Fibroblast of lung (primary cell): ENCODE data around the gene PABPN1L. TPM values are rescaled to one million over a fixed set of nuclear protein-coding genes. Genes with fewer than 3 reads are reported as not detected.

Experiments
- DNase-seq, 2 donors: peaks; one replicate each; pipeline versions ENCODE4 v3.0.0 to v3.0.0-alpha.2; 2010; ENCODE audit warnings: low read depth in 2 of 2
- H2AFZ ChIP-seq: 2 replicates; pipeline ENCODE4 v1.5.1; 2012; ENCODE audit warnings: low read length, control low read depth, inconsistent platforms
- H3K27ac ChIP-seq: 2 replicates; pipeline ENCODE4 v1.5.1; 2011; ENCODE audit warnings: low read length, control low read depth; ENCODE audit not compliant: insufficient read depth
- H3K27me3 ChIP-seq: 2 replicates; pipeline ENCODE4 v1.5.1; 2011; ENCODE audit warnings: mild to moderate bottlenecking, low read length; ENCODE audit not compliant: control insufficient read depth, insufficient read depth
- H3K36me3 ChIP-seq: 2 replicates; pipeline ENCODE4 v1.5.1; 2011; ENCODE audit warnings: low read length; ENCODE audit not compliant: control insufficient read depth, insufficient read depth
- H3K4me1 ChIP-seq: 2 replicates; pipeline ENCODE4 v1.5.1; 2011; ENCODE audit warnings: low read length; ENCODE audit not compliant: control insufficient read depth, insufficient read depth; ENCODE audit errors: extremely low read depth
- H3K4me2 ChIP-seq: 2 replicates; pipeline ENCODE4 v1.5.1; 2011; ENCODE audit warnings: low read length, control low read depth; ENCODE audit not compliant: insufficient read depth; ENCODE audit errors: extremely low read depth
- H3K4me3 ChIP-seq, 4 experiments: fragments of 200-600 bp in 1 of 4; sonication (generic) in 1 of 4; replicated peaks in 1 of 4; 2 replicates each; pipeline ENCODE4 v1.5.1; 2011 to 2016; ENCODE audit warnings: low read length in 4 of 4, low read depth in 3 of 4, mild to moderate bottlenecking in 3 of 4, control low read depth in 2 of 4, inconsistent platforms in 1 of 4, mixed read lengths in 1 of 4; ENCODE audit not compliant: insufficient read depth in 1 of 4; ENCODE audit errors: control extremely low read depth in 1 of 4
- H3K79me2 ChIP-seq: 2 replicates; pipeline ENCODE4 v1.5.1; 2012; ENCODE audit warnings: mild to moderate bottlenecking, low read length, inconsistent platforms; ENCODE audit not compliant: control insufficient read depth, insufficient read depth
- H3K9ac ChIP-seq: 2 replicates; pipeline ENCODE4 v1.5.1; 2011; ENCODE audit warnings: mild to moderate bottlenecking, low read length, control low read depth; ENCODE audit not compliant: insufficient read depth
- H3K9me3 ChIP-seq: 2 replicates; pipeline ENCODE4 v1.5.1; 2012; ENCODE audit warnings: low read depth, low read length; ENCODE audit not compliant: control insufficient read depth, insufficient read depth
- H4K20me1 ChIP-seq: 2 replicates; pipeline ENCODE4 v1.5.1; 2011; ENCODE audit warnings: low read length; ENCODE audit not compliant: control insufficient read depth, insufficient read depth; ENCODE audit errors: extremely low read depth
- CTCF ChIP-seq, 2 donors: IDR thresholded peaks in 1 of 2; conservative IDR thresholded peaks in 1 of 2; 1 replicate in 1 of 2; 2 replicates in 1 of 2; pipeline ENCODE4 v1.5.1; 2011 to 2012; ENCODE audit warnings: low read length in 2 of 2, control low read depth in 1 of 2, inconsistent platforms in 1 of 2, low read depth in 1 of 2, mild to moderate bottlenecking in 1 of 2
- EZH2 ChIP-seq: IDR thresholded peaks from 2 replicates; pipeline ENCODE4 v1.5.1; 2012; ENCODE audit warnings: low read length, control low read depth, mild to moderate bottlenecking; ENCODE audit errors: missing control alignments
- polyA plus RNA-seq, 2 donors: library from polyadenylated mRNA; depleted of rRNA in 1 of 2; stranded (reverse) in 1 of 2; unstranded in 1 of 2; fragments of >200 nt; gene quantifications; 2 replicates each; pipeline ENCODE4 v1.2.1, GENCODE V29; 2011 to 2012; ENCODE audit warnings: missing spikeins in 1 of 2
- total RNA-seq: library from RNA; depleted of rRNA; stranded (reverse); fragments of >200 nt; gene quantifications from 2 replicates; pipeline ENCODE4 v1.2.1, GENCODE V29; 2014

PABPN1L gene
- total and polyA plus RNA-seq, 2 donors (not counting 1 experiment from before 2014, with no cell fraction given) = not detected

GRCh38 chr16:88838566-88838965 lies 27.9 kb downstream of the PABPN1L start:
- no peaks in the 10 kb centered on the region for H3K4me1 ChIP-seq
- no peak overlapping the region for H3K4me3 ChIP-seq
- H4K20me1 ChIP-seq = no peaks in the 10 kb centered on the region
- H3K9me3 ChIP-seq = no peaks in the 10 kb centered on the region
- no peak overlapping the region for H3K27ac ChIP-seq
- TF ChIP-seq EZH2 (no peak), CTCF (conservative IDR thresholded peaks at IDR 0.05 in 1 of 2, IDR thresholded peaks at IDR 0.05 in 1 of 2; ENCODE audit: low read depth in 1 of 2, low read length in 2 of 2) (no peak)
- no peak overlapping the region for H2AFZ ChIP-seq
- no peak for DNase-seq
- H3K4me2 ChIP-seq = no peak overlapping the region
- H3K79me2 ChIP-seq = no peaks in the 10 kb centered on the region
- no peaks in the 10 kb centered on the region for H3K27me3 ChIP-seq
- peaks cover 10% of the 10 kb centered on the region for H3K36me3 ChIP-seq
- H3K9ac ChIP-seq = no peak overlapping the region

GRCh38 chr16:88837806-88838205 lies 28.7 kb downstream of the PABPN1L start:
- H3K36me3 ChIP-seq = peaks cover 10% of the 10 kb centered on the region
- H3K79me2 ChIP-seq = no peaks in the 10 kb centered on the region
- H3K4me3 ChIP-seq = no peak overlapping the region
- H3K4me2 ChIP-seq = no peak overlapping the region
- H2AFZ ChIP-seq = no peak overlapping the region
- DNase-seq = no peak
- no peaks in the 10 kb centered on the region for H3K9me3 ChIP-seq
- H3K4me1 ChIP-seq = no peaks in the 10 kb centered on the region
- no peak overlapping the region for H3K27ac ChIP-seq
- no peaks in the 10 kb centered on the region for H3K27me3 ChIP-seq
- no peak overlapping the region for H3K9ac ChIP-seq
- no peak for TF ChIP-seq EZH2
- no peak for TF ChIP-seq CTCF (conservative IDR thresholded peaks at IDR 0.05 in 1 of 2, IDR thresholded peaks at IDR 0.05 in 1 of 2; ENCODE audit: low read depth in 1 of 2, low read length in 2 of 2)
- no peaks in the 10 kb centered on the region for H4K20me1 ChIP-seq

GRCh38 chr16:88836791-88837190 lies 29.7 kb downstream of the PABPN1L start:
- Histone ChIP-seq H3K9ac (no peak overlapping the region), H3K79me2 (no peaks in the 10 kb centered on the region), H3K4me1 (no peaks in the 10 kb centered on the region), H3K27me3 (no peaks in the 10 kb centered on the region), H2AFZ (no peak overlapping the region), H3K27ac (no peak overlapping the region), H4K20me1 (no peaks in the 10 kb centered on the region), H3K4me3 (no peak overlapping the region), H3K4me2 (no peak overlapping the region), H3K36me3 (peaks cover 10% of the 10 kb centered on the region), H3K9me3 (no peaks in the 10 kb centered on the region)
- no peak for TF ChIP-seq EZH2
- TF ChIP-seq CTCF (conservative IDR thresholded peaks at IDR 0.05 in 1 of 2, IDR thresholded peaks at IDR 0.05 in 1 of 2; ENCODE audit: low read depth in 1 of 2, low read length in 2 of 2) = no peak
- no peak for DNase-seq
